NCI-H2029 (cell line): ENCODE data around the gene CARD11.
A peak's percentile ranks its signal among the peaks of the same experiment; 100 is the strongest.
"Not testable (repeated sequence)": the region's sequence is repeated elsewhere in the genome, so short reads cannot be mapped to it uniquely, and the experiment has no call there.

Experiments used
- DNase-seq: peaks from one replicate; lab custom pipeline; 2025; lab: John Stamatoyannopoulos, UW

CARD11 gene

GRCh38 chr7:2962865-2963264 lies 80.8 kb downstream of the CARD11 start:
- no peak for DNase-seq

- DNase-seq, result no peak
Measured at GRCh38 chr7:2959828-2960599, 83.7 kb downstream of the CARD11 start.

- no peak for DNase-seq
Measured at GRCh38 chr7:2959103-2959680, 84.5 kb downstream of the CARD11 start.

- DNase-seq, result no peak
Measured at GRCh38 chr7:2958416-2959102, 85.1 kb downstream of the CARD11 start.

- not testable (repeated sequence) for DNase-seq
Measured at GRCh38 chr7:2957369-2957727, 86.3 kb downstream of the CARD11 start.

- DNase-seq, result no peak
Measured at GRCh38 chr7:2956526-2957368, 86.9 kb downstream of the CARD11 start.

GRCh38 chr7:2956076-2956475 lies 87.6 kb downstream of the CARD11 start:
- DNase-seq, result no peak

- DNase-seq, result no peak
Measured at GRCh38 chr7:2955269-2955668, 88.4 kb downstream of the CARD11 start.

- no peak for DNase-seq
Measured at GRCh38 chr7:2954433-2954853, 89.2 kb downstream of the CARD11 start.

GRCh38 chr7:2953588-2954407 lies 89.9 kb downstream of the CARD11 start:
- no peak for DNase-seq

- DNase-seq, result peak; percentile 11
Measured at GRCh38 chr7:2953099-2953498, 90.6 kb downstream of the CARD11 start.

GRCh38 chr7:2952316-2952715 lies 91.4 kb downstream of the CARD11 start:
- DNase-seq, result no peak

- no peak for DNase-seq
Measured at GRCh38 chr7:2950578-2950977, 93.1 kb downstream of the CARD11 start.

GRCh38 chr7:2948749-2949148 lies 94.9 kb downstream of the CARD11 start:
- DNase-seq, result no peak

GRCh38 chr7:2947058-2947780 lies 96.4 kb downstream of the CARD11 start:
- no peak for DNase-seq

GRCh38 chr7:2945171-2945570 lies 98.5 kb downstream of the CARD11 start:
- no peak for DNase-seq

GRCh38 chr7:2944739-2945138 lies 98.9 kb downstream of the CARD11 start:
- DNase-seq, result no peak

GRCh38 chr7:2943851-2944601 lies 99.6 kb downstream of the CARD11 start:
- DNase-seq, result no peak

- no peak for DNase-seq
Measured at GRCh38 chr7:2941216-2941859, 102.3 kb downstream of the CARD11 start.

GRCh38 chr7:2940466-2940865 lies 103.2 kb downstream of the CARD11 start:
- DNase-seq, result no peak
